Middle frontal gyrus (tissue), 1 donor: ENCODE results near the gene RASGRF2.
"Not testable (repeated sequence)": the region's sequence is repeated elsewhere in the genome, so short reads cannot be mapped to it uniquely, and the experiment has no call there.

ENCODE experiments used
- DNase-seq: peaks from one replicate; pipeline ENCODE4 v3.0.0-alpha.2; 2015; ENCODE audit warnings: low spot score; ENCODE audit errors: extremely low spot score

Gene RASGRF2

DNA sequence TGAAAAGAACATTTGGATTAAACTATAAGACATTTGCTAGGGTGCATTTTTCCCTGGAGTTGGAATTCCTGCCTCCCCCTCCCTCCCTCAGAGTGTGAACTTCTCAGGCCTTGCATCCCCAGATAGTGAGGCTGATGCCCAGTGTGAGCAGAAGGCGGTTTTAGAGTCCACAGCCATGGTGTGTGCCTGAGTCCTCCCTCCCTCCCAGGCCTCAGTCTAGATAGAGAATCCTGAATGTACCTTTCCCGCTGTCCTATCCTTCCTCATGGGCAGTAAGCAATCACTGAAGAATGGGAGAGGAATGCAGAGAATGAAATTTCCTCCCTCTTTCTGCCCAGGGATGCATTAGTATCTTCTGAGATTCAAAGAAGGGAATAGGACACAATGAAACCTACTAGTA is 108.5 kb downstream of the RASGRF2 start:
- peak; percentile 1 for DNase-seq

DNA sequence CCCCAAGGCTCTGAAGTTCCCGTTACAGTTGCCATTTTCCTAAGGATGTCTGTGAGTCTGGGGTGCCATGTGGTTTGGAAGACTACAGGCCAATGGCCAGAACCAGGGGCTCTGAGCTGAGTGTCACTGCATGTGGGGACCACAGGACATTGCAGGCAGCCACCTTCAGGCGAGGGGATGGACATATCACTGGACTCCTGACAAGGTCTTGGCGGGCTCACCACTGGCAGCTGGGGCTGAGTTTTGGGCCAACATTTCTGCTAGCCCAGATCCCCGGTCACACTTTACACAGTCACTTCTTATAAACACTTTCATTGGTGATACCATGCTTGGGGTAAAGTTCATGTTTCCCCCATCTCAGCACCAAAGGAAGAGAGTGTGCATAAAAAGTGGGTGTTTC is 109.8 kb downstream of the RASGRF2 start:
- no peak for DNase-seq

DNA sequence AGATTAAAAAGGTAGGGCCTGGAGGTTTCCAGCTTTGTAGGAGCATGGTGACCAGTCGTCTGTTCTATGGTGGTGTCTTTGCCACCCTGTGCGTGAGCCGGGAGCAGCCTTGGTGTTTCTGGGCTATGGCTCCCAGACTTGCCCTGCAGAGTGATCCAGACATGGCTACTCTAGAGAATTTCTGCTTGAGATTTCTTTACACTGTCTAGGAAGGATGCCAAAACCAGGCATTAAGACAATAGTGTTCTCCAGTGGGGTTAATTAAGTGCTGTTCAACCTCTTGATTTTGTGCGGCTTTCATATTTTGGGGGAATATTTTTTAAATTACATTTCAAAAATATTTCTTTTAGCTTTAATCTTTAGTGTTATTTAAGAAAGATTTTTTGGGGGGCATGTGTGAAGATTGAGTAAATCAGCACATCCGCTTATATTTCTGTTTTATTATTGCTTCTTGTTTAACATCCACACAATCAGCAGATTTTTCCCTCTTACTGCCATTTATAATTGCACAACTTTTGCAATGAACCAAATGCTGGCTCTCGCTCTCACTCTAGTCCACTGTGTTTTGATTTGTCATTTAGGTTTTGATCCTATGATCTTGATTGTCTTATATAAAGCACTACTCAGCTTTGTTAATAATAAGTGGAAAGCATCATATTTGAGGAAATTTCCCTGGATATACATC is 110.5 kb downstream of the RASGRF2 start:
- peak; percentile 2 for DNase-seq

DNA sequence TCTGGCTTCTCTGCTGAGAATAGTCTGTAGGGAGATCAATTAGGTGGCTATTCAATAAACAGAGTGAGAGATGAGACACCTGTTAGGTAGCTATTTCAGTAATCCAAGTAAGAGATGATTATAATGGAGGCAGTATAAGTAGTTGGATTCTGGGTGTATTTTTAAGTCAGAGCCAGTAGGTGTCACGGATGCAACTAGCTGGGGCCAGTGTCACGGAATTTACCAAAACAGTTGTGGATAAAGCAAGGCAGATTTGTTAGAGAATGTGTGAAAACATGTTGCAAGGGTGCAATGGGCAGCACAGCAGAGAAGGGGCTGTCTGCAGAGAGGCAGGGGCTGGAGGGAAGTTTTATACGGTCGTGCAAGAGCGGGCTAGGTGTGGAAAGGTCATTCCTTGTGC is 114.9 kb downstream of the RASGRF2 start:
- no peak for DNase-seq

DNA sequence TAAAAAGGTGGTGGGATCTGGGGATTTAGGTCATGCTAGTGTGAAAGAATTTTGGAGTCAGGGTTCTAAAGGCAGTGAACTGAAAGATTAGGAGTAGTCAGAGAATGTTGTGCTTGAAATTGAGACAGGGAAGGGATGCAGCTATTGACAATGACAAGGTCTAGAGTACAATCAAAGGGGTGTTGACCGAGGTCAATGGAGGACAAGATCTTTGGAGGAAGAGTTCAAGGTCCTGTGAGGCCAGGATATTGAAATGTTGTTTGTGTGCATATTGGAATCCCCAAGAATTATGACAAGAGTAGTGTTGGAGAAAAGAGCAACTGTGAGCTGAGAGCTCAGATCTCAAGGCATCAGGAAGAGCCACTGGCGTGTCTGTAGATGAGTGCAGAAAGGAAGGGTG is 116.9 kb downstream of the RASGRF2 start:
- DNase-seq: no peak

DNA sequence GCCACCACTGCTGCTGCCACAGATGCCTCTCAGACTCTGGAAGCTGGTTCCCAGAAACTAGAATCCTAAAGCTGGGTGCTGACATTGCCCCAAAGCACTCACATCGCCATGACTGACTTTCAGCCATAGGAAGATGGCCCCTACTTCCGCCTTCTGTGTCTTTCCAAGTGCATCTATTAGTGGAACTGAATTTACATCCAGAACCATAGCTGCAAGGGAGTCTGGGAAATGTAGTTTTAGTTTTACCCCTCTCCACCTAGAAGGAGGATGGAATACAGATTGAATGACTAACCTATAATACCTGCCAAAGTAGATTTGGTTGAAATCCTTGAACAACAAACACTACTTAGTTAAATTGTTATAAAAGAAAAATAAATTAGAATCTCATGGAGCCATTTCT is 118.8 kb downstream of the RASGRF2 start:
- no peak for DNase-seq

DNA sequence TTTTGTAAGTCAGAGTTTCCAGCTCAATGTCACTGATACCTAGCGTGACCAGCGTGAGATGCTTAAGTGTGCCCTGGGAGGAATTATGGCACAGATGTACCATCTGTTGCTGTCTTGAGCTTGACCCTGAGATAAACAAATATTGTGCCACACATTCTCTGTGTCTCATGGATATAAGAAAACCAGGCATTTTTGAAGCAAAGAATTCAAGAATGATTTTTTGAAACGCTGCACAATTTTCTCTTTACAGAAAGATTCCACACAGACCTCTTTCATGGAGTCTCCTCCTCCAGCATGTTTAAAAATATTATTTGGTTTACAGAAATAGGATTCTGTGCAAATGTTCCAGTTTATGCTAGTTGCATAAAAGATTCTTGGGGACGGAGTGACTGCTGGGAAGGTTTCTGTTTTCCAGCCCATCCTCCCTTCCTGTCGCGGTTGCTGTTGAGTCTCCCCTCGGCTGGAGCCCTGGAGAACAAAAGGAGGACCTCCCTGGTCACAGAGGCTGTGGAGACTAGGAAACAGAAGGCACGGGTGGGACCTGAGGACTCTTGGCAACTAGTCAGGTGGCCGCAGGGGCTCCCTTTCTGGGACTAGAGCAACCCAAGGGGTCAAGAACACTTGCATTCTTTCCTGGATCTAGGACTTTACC is 120.8 kb downstream of the RASGRF2 start:
- DNase-seq: no peak

DNA sequence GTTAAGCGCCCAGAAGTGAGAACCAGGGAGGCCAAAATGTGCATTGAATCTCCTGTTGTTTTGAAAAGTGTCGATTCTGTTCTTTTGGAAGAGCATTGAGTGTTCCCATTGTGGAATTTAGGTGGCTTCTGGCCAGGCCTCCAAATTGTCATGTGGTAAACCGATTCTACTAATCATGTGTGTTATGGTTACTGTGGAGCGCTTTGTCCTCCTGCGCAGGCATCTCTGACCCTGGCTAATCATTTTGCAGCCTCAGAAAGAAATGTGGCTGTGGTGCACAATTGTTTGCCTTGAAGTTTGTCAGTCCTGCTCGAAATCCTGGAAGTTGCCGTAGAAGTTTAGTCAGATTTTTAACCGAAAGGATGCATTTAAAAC is 121.3 kb downstream of the RASGRF2 start:
- no peak for DNase-seq

DNA sequence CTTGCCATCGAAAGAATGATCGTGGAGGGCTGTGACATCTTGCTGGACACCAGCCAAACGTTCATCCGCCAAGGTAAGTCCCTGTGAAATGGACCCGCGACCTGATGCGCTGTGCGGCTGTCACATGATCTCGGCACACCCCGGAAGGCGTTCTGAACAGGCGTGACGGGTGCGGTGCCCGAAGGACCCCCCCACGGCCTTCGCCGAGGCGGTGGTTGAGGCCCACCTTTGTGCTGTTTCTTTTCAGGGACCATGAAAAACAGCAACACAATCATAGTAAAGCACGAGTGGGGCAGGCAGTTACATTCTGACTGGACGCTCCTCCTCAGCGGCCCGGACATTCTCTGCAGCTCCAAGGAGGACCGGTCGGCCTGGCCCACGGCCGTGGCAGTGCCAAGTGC is 126.7 kb downstream of the RASGRF2 start:
- DNase-seq: no peak

DNA sequence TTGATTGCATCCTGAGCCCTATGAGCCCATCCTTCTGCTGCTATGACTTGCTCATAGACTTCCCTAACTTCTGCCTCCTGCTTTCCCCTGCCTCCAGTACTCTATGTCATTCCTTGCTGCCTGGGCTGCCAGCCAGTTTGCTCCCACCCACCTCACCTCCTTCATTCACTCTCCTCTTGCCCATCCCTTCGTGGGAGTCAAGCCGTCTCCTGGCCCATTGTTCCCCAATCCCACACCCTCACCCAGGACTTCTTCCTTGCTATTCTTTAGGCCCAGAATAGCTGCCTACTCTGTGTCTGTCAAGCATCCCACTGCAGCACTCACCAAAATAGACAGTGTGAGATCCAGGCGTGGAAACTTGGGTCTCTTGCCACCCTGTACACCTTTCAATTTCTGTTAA is 131.0 kb downstream of the RASGRF2 start:
- no peak for DNase-seq

DNA sequence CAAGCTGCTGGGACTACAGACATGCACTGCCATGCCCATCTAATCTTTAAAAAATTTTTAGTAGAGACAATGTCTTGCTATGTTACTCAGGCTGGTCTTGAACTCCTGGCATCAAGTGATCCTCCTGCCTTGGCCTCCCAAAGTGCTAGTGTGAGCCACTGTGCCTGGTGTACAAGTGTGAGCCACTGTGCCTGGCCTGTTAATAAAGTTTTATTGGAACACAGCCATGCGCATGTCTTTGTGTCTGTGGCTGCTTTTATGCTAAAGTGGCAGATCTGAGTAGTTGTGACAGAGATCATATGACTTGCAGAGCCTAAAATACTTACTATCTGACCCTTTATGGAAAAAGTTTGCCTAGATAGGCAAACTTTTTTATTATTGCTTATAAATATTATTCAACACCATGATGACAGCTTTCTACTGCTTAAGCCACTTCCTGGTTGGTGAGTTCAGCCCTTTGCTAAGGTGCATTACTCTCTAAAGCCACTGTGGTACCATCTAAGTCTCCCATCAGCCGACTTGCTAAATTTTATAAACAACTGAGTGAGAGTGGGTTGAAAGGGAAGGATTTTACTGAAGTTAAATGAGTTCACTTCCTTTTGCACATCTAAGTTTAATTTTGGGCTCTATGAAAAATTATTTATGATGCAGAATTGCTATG is 133.5 kb downstream of the RASGRF2 start:
- no peak for DNase-seq

DNA sequence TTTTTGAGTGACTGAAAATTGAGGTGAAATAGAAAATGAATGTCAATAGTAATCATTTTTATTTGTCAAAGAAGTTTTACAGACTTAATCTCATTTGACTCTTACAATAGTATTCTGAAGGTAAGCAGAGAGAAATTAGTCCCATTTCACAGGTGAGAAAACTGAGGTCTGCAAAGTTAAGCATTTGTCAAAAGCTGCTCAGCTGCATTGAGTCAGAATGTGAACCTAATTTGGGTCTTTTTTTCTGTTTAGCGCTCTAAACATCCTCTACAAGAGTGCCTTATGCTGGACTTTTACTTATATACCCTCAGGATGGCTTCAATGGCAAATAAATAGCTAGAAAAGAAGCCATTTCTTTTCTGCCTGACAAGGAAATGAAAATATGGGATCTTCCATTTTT is 135.7 kb downstream of the RASGRF2 start:
- no peak for DNase-seq

DNA sequence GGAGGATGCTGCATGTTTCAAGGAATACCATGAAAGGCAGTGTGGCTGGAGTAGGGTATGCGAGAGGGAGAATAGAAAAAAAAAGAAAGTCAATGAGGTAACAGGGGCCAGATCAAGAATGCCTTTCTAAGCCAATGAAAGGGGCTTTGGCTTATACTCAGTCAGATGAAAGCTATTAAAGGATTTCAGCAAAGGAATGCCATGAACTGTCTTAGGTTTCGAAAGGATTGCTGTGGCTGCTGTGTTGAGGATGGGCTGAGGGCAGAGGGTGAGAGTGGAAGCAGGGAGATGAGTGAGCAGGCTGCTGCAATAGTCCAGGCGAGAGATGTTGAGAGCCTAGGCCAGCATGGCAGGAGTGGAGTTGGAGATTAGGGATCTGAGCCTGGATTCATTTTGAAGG is 137.6 kb downstream of the RASGRF2 start:
- DNase-seq: no peak

DNA sequence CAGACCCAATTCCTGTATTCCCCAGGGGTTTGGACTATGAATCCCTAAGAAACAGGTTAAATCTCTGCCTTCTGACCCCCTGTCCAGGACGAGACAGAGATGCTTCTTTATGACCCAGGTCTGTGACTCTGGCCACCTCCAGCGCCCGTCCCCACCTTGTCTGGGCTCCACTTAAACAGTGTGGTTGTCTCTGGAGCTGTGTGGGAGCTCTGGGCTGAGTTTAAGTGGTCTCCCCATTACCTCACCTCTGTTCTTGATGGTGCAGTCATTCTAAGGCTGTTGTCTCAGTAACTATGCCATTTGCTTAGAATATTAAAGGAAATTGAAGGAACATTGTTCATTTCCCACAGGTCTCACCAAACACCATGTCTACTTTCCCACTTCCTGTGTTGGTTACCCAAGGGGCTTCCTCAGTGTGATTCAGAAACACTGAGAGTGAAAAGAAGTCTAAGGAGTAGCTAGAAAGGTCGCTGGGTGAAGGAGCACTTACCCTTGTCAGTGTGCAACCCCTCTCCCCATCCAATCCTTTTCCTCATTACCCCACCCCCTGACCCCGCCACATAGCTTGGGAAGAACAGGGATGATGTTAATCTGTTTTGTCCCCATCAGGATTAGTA is 145.2 kb downstream of the RASGRF2 start:
- DNase-seq: no peak

DNA sequence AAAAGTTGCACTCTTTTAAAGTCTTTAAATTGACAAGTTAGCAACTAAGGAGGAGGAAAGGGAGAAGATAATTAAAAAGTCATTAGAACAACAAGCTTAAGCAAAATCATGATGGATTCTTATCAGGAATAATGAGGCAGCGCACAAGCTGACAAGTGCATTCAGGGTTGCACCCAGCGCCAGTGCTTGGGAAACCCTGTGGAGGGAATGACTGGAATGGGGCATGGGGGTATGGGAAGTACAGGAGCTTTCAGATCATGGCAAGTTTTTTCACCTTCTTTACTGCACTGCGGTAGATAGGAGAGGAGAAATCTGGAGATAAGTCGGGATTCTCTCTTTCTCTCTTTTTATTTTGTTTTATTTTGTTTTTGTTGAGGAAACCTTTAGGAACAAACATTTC is 155.1 kb downstream of the RASGRF2 start:
- DNase-seq: no peak

DNA sequence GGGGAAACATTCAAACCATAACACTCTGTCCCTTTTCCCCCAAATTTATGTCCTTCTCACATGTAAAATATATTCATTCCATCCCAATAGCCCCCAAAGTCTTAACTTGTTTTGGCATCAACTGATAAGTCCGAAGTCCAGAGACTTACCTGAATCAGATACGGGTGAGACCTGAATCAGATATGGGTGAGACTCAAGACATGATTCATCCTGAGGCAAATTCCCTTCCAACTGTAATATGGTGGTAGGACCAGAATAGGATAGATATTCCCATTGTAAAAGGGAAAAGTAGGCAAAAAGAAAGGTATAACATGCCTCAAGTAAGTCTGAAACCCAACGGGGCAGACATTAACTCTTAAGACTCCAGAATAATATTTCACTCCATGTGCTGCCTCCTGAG is 157.4 kb downstream of the RASGRF2 start:
- DNase-seq: no peak

DNA sequence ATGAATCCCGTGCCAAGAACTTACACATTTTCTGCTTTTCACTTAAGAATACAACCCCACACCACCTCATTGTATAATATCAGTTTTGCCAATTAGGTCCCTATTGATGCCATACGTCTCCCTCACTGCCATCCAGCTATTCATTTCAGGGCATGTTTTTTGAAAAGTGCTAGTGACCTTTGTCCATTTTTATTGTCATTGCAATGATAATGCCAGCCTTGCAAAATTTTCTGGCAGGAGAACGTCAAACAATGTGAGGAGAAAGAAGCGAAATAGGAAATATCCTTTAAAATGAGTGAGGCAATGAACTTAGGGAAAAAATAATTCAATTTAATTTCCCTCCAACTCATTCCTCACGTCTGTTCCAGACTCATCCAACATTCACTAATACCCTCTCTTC is 161.1 kb downstream of the RASGRF2 start:
- DNase-seq: no peak

DNA sequence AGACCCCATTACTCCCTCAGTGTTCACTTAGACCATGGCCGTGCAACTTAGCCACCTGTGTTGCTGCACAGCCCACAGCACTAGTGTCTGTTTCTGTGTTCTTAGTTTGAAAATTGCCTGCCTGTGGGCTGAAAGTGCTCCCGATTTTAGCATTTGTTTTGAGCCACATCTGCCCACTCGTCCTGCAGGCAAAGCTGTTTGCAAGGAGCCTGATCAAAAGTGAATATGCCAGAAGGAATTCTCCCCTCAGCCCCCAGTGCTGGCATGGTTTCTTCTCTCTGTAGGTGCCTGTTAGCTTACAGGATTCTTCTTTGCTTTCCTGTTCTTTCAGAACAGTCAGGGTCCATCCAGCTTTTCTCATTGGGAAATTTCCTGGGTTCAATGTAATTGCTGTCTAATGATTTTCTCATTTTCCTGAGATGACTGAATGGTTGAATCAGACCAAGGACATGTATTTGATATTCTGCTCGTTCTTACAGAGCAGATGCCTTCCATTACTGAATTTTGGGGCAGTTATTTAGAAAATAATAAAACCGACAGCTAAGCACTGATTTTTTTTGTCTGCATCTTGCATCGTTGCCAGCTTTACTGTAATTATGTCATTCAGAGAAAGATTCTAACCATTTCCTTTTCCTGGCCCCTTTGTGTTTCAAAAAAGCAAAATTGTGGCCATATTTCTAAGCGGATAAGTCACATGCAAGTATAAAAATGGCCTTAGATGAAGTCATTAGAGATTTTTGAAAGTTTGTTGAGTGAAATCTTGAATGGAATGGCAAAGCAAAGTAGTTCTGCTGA is 161.9 kb downstream of the RASGRF2 start:
- DNase-seq: no peak

DNA sequence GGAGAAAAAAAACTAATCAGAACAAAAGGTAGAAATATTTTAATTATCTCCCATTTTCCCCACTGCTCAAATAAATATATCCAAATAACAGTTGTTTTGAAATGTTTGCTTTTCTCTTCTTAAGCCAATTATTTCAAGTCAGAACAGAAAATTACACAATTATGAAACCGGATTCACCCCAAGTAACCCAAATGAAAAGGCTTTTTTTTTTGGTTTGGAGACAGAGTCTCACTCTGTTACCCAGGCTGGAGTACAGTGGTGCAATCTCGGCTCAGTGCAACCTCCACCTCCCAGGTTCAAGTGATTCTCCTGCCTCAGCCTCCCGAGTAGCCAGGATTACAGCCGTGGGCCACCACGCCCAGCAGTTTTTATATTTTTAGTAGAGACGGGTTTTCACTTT is 164.5 kb downstream of the RASGRF2 start:
- DNase-seq: not testable (repeated sequence)

DNA sequence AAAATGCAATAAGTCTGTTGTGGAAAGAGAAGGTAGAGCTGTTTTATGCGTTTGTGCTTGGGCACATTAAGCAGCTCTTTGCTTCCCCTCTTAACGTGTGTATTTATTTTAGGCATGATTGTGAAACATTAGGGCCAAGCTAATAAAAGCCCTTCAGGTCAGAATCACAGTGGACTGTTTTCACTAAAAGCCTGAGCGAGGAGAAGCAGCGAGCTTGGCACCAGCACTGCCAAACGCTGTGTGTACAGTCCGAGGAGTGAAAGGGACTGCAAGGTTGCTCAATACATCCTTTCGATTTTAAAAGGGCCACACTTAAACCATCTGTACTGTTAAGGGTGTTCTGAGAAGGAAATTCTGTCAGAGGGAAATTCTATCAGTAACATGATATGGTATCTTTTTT is 165.8 kb downstream of the RASGRF2 start:
- no peak for DNase-seq

DNA sequence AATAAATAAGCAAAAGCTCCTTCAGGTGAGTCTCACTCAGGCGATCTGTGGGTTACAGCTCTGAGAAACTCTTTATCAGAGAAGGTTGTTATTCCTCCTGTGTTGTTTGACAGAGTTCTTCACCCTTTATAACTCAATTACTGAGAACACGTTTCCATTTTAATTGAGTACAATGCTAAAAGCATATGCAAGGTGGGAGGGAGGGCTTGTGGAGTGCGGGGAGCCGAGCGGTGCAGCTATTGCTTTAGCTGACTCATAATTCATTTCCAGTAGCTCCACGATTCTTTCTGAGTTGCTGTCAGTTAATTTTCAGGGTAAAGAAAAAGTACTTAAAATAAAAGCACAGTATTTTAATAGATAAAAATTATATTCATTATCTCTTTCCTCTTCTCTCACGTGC is 168.3 kb downstream of the RASGRF2 start:
- DNase-seq: no peak

DNA sequence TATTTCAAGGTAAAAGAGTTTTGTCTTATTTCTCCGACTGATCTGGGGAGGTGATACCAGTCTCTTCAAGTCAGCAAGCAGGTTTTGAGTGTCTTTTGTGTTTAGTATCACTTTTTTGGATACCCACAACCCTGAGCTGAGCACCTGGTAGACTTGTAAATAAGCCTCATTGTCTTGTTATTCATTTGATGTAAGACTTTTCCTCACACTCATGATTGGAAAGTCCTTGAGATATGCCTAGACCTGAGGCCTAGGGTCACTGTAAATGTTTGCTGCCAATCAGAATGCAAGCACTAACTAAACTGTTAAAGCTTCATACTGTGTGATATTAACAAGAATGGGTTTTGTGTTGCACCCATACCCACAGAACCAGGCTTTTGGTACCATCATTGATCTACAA is 172.2 kb downstream of the RASGRF2 start:
- no peak for DNase-seq
